GDM1 (cell line): ENCODE measurements around the gene MTF1.
"Not testable (repeated sequence)": the region's sequence is repeated elsewhere in the genome, so short reads cannot be mapped to it uniquely, and the experiment has no call there.

Source experiments
- DNase-seq: peaks from one replicate; lab custom pipeline; 2025; lab: John Stamatoyannopoulos, UW

Gene MTF1

DNA sequence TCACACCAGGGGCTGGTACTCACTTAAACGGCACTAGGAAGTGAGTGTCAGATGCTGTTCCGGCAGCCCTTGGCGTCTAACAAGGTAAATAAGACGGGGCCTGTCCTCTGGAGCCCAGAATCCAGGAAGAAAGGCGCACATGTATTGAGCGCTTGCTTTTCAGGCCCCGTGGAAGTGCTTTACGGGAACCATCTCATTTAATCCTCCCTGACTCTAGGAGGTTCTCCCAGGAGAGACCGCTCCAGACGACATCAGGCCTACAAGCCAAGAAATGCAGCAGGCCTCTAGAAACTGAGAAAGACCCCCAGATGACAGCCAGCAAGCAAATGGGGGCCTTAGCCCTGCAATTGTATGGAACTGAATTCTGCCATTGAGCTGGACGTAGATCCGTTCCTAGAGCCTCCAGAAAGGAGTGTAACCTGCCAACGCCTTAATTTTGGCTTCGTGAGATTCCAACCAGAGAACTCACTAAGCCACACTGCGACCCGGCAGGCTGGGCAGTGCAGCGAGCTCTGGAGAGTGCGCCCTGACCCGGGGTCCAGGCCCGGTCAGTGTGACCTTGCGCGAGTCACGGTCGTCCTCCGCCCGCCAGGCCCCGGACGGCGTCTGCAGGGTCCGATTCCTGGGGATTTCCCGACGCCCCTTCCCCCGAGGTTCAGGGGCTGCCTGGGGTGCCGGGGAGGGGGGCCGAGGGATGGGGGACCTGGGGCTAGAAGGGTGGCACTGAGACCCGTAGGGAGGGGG lies 66.3 kb downstream of the MTF1 start:
- DNase-seq, result no peak

DNA sequence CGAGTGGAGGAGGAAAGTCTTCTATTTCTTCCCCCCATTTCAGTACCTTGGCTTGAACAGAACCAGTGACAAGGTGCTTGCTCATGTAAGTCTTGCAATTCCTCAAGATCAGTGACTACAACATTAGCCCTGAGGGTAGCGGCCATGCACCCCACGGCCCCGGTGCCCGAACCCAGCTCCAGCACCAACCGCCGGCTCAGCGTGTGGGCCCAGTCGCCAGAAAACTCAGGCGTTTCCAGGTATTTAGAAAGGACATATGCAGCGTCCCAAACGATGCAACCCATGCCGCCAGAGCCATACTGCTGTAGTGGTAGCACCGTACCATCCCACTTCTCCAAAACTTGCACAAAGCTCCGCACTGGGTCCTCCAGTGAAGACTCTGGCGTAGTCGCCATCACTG lies 76.9 kb downstream of the MTF1 start:
- no peak for DNase-seq

DNA sequence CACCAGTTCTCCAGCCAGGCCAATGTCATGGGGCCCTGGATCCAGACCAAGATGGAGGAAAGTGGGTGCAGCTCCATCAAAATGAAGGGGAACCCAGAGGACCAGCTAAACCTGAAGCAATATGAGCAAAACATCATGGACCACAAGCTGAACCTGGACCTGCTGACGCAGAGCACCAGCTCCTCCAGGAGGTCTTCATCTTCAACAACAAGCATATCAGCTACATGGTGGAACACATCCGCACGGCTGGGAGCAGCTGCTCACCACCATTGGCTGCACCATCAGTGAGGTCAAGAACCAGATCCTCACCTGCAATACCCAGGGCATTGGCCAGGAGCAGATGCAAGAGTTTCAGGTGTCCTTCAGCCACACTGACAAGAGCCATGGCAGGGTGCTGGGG lies 80.7 kb downstream of the MTF1 start:
- DNase-seq, result no peak

DNA sequence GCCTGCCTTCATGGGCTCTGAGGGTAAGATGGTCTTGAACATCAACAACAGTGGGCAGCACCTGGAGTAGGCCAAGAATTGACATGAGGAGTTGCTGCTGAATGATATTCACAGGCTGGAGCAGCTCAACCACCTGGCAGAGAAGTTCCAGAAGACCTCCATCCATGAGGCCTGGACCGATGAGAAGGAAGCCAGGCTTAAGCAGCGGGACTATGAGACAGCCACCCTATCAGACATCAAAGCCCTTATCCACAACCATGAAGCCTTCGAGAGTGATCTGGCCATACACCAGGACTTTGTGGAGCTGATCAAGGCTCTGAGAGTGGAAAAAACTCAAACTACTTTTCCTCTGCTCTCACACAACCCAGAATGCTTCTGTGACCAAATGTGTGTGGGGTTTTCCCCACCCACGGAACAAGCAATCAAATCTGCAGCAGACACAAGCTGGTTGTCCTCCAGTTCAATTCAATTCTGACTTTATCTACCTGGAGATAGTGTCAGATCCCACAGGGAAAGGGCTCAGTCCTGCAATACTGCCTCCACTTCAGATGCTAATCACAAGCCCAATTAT lies 82.4 kb downstream of the MTF1 start:
- no peak for DNase-seq

DNA sequence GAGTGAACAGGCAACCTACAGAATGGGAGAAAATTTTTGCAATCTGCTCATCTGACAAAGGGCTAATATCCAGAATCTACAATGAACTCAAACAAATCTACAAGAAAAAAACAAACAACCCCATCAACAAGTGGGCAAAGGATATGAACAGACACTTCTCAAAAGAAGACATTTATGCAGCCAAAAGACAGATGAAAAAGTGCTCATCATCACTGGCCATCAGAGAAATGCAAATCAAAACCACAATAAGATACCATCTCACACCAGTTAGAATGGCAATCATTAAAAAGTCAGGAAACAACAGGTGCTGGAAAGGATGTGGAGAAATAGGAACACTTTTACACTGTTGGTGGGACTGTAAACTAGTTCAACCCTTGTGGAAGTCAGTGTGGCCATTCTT lies 88.0 kb downstream of the MTF1 start:
- DNase-seq, result not testable (repeated sequence)

DNA sequence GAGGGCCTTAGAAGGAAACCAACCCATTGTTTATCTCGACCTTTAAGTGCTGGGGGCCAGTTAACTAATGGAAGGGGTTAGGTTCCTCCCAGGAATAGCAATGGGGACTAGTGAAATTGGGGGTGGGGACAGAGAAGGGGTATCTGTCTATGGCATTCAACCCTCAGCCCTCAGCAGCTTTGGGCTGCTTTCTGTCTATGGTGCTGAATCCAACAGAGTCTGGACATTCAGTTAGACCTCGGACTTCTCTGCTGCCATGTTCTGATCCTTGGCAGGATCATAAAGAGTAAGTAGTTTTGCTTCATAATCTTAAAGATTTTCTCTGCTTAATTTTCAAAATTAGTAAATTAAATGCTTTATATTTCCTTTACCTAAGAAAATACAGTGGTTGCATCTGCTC lies 91.9 kb downstream of the MTF1 start:
- no peak for DNase-seq

DNA sequence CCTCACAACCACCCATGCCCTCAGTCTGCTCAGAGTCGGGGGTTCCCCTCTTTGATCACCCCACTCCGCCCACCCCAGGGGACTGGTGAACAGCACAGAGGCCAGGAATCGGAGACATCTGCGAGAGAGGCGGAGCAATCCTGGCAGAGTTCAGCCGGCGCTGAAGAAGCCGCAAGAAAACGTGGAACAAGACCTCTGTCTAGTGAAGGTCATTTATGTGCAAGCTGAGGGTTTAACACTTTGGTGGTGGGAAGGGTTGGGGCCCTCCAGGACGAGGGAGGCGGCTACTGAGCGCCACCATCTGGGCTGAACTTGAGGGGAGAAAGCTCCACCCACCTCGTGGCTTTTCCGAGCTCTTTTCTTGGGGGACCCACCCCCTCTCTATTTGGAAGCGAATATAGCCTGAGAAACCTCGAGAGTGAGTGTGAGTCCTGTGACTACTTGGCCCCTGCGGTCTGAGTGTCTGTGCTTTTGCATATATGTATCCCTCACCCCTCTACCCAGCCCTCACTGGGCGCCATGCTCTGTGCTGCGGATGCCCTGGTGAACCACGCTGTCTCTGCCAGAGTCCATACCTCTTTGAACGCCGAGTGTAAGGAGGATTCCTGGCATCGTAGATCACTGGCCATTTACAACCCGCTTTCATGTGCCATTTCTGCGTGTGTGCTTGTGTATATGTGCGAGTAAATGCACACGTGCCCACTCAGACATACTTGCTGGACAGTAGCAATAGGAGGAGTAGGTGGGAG lies 93.3 kb downstream of the MTF1 start:
- DNase-seq, result no peak

DNA sequence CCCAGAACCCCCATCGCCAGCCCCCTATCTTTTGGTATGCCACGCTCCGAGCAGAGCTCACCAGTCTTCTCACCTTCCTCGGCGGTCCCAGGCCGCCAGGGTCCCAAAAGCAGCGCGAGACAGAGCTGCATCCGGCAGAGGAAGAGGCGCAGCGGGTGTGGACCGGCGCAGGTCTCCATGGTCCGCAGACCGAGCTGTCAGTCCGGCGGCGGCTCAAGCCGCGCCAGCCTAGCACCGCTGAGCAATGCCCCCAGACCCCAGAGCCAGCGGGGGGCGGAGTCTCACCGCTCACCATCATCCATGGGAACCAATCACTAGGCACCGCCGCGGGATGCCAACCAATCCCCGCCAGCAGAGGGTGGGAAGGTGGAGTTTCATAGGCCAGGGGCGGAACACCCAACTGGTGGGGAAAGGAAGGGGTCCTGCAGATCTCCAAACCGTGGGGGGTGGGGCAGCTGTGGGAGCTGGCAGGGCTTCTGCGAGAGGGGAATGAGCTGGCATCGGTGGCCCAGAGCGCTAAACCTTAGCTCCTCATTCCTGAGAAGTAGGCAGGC lies 94.4 kb downstream of the MTF1 start, which contains the start of gene EPHA10:
EPHA10 (minus strand) TSS at position 233 of the 554 bp plus-strand sequence; CDS start at position 179, 54 bp downstream.
- DNase-seq, result no peak

DNA sequence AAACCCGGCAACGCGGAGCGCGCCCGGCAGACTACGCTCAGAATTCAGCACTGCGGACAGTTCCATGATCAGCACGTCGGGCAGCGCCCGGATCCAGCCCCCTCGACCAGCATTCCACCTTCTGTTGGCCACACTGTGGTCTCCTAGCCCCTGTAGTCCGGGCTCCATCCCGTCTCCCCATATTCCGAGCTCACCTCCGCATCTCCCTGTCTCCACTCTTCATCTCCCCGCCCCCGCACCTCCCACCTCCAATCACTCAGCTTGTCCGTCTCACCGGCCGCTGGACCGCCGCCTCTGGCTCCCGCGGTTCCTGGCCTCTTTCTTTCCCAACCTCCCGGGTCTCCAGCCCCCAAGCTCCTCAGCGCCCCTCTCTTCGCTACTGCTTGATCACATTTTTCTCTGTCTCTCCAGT lies 95.0 kb downstream of the MTF1 start:
- no peak for DNase-seq

DNA sequence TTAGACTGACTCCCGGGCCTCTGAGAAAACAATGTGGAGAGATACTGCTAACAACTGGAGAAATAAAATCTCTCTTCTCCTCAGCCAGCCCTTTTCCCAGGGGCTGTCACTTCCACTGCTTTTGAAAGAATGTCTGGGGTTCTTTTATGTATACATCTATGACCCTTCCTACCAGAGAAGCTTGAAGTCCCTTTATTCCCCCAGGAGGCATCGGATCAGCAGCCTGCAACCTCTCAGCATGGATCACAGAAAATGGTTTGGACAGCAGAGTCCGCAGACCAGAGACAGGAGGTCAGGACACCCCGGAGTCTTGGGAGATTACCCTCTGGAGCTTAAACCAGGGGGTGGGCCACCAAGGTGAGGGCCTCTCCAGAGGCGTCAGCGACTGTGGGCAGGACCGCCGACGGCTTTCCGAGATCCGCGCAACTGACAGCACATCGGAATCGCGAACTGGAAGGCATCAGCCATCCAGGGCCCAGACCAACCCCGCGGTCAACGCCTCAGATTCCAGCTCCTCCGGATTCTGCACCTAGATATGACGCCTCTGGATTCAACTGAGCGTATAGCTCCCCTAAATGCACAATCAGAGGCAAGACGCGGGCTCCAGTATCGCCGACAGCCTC lies 95.5 kb downstream of the MTF1 start:
- DNase-seq, result no peak

DNA sequence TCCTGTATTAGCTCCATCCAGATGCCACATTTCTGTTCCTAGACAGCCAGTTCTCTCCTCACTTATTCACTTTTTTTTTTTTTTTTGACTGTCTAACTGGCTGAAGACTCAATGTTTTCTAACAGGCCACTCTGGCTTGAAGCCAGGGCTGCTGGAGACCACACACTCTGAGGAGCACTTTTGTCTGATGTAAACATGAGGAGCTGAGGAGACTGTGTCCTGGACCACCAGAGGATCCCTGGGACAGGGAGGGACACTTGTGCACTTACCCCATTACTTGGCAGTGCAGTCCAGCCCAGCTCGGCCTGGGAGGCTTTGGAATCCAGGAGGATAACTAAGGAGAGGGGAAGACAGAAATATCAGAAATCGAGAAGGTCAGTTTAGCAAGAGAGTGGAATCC lies 96.9 kb downstream of the MTF1 start:
- no peak for DNase-seq

DNA sequence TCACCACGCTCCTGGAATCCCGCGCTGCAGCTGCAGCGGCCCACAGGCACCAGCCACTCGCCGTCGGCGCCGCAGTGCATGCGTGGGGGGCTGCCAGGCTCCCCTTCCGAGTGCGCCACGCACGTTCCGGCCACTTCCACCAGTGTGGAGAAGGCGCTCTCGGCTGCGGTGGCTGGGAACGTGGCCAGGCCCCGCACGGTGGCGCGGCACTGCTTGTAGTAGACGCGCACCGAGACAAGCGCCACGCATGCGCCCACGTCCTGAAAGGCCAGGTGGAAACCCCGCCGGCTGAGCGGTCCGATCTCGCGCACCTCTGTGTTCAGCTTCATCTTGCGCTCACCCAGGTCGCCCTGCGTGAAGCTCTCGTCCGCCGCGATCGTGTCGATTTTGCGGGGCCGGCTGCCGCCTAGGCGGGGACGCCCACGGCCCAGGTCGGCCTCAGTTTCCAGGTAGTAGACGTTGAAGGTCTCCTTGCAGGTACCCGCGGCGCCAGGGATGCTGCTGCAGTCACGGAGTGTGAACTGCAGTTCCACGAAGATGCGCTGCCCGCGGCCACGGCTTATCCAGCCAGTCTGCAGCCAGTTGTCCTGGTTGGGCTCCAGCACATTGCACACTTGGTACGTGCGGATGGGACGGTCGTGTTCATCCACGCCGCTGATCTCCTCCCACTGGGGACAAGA lies 97.8 kb downstream of the MTF1 start:
- no peak for DNase-seq
